GM06990 (cell line): ENCODE data around the gene CPT1C.

ENCODE experiments used
- DNase-seq: peaks from one replicate; pipeline ENCODE4 v3.0.0-alpha.2; 2011; ENCODE audit not compliant: insufficient read length; ENCODE audit errors: extremely low read depth
- H3K27me3 ChIP-seq: replicated peaks from 2 replicates; pipeline ENCODE4 v1.6.0; 2011; ENCODE audit warnings: low read length; ENCODE audit not compliant: control insufficient read depth, insufficient read depth
- H3K36me3 ChIP-seq: 2 replicates; pipeline ENCODE4 v1.5.1; 2011; ENCODE audit warnings: low read length; ENCODE audit not compliant: control insufficient read depth, insufficient read depth
- H3K4me3 ChIP-seq: replicated peaks from 2 replicates; pipeline ENCODE4 v1.5.1; 2011; ENCODE audit warnings: low read depth, mild to moderate bottlenecking, control low read depth, low read length
- CTCF ChIP-seq: IDR thresholded peaks from 2 replicates; pipeline ENCODE4 v1.5.1; 2011; ENCODE audit warnings: low read length, control low read depth, mild to moderate bottlenecking, inconsistent platforms; ENCODE audit not compliant: insufficient read depth, poor library complexity, severe bottlenecking

The CPT1C gene

GRCh38 chr19:49755956-49756355 is 65.0 kb downstream of the CPT1C start:
- DNase-seq: no peak
- TF ChIP-seq CTCF: no peak
- H3K27me3 ChIP-seq: no peaks in the 10 kb centered on the region
- no peak overlapping the region for H3K4me3 ChIP-seq
- H3K36me3 ChIP-seq: no peaks in the 10 kb centered on the region

GRCh38 chr19:49758292-49758691 is 67.4 kb downstream of the CPT1C start:
- DNase-seq: no peak
- H3K36me3 ChIP-seq: no peaks in the 10 kb centered on the region
- no peak overlapping the region for H3K4me3 ChIP-seq
- no peak for TF ChIP-seq CTCF
- H3K27me3 ChIP-seq: no peaks in the 10 kb centered on the region

GRCh38 chr19:49761249-49761624 is 70.3 kb downstream of the CPT1C start:
- no peaks in the 10 kb centered on the region for H3K27me3 ChIP-seq
- no peak for TF ChIP-seq CTCF
- H3K4me3 ChIP-seq: no peak overlapping the region
- no peaks in the 10 kb centered on the region for H3K36me3 ChIP-seq
- no peak for DNase-seq

GRCh38 chr19:49761625-49762311 is 70.9 kb downstream of the CPT1C start:
- H3K27me3 ChIP-seq: no peaks in the 10 kb centered on the region
- no peak for DNase-seq
- TF ChIP-seq CTCF: no peak
- H3K36me3 ChIP-seq: no peaks in the 10 kb centered on the region
- no peak overlapping the region for H3K4me3 ChIP-seq

- no peak within 1 kb of the TSS for H3K4me3 ChIP-seq
- no peak for DNase-seq
- no peak for TF ChIP-seq CTCF
- no peaks in the 10 kb centered on the region for H3K36me3 ChIP-seq
- H3K27me3 ChIP-seq: no peaks in the 10 kb centered on the region
These were observed 72.3 kb downstream of the CPT1C start, which contains the start of gene TSKS for GRCh38 chr19:49763230-49763629. TSS of gene TSKS (minus strand) at chr19:49763306. CDS start at chr19:49763247, 59 bp downstream.
